Measurements from ENCODE around the gene PCDHA12.
"Not testable (repeated sequence)": the region's sequence is repeated elsewhere in the genome, so short reads cannot be mapped to it uniquely, and the experiment has no call there.

PCDHA12 gene

GRCh38 chr5:140855772-140856674 is 19.1 kb upstream of the PCDHA12 start, which contains the start of gene PCDHA10:
PCDHA10 (plus strand) TSS chr5:140855897; CDS start chr5:140856049, 152 bp downstream.
- no peak for DNase-seq (ENCODE audit: low read depth)
- H3K4me3 ChIP-seq (ENCODE audit: low read depth, low read length): no peak within 1 kb of the TSS

GRCh38 chr5:140857177-140857986 is 17.7 kb upstream of the PCDHA12 start:
- H3K4me3 ChIP-seq (ENCODE audit: low read depth, low read length): no peak overlapping the region

GRCh38 chr5:140857987-140858240 is 17.2 kb upstream of the PCDHA12 start:
- no peak overlapping the region for H3K4me3 ChIP-seq (ENCODE audit: low read depth, low read length)
- no peak for DNase-seq (ENCODE audit: low read depth)

More at GRCh38 chr5:140857177-140857986, 17.7 kb upstream of the PCDHA12 start:
- DNase-seq (ENCODE audit: low read depth): no peak

GRCh38 chr5:140862441-140863295 is 12.4 kb upstream of the PCDHA12 start:
- no peak overlapping the region for H3K4me3 ChIP-seq (ENCODE audit: low read depth, low read length)
- DNase-seq (ENCODE audit: low read depth): no peak

- H3K4me3 ChIP-seq (ENCODE audit: low read depth, low read length): no peak within 1 kb of the TSS
- no peak for DNase-seq (ENCODE audit: low read depth)
These were observed 6.2 kb upstream of the PCDHA12 start, which contains the start of gene PCDHA11 for GRCh38 chr5:140868721-140869554. PCDHA11 (plus strand) TSS chr5:140868957; CDS start chr5:140869104, 147 bp downstream.

GRCh38 chr5:140869555-140869886 is 5.6 kb upstream of the PCDHA12 start:
- no peak overlapping the region for H3K4me3 ChIP-seq (ENCODE audit: low read depth, low read length)
- no peak for DNase-seq (ENCODE audit: low read depth)

GRCh38 chr5:140870221-140871201 is 4.6 kb upstream of the PCDHA12 start:
- H3K4me3 ChIP-seq (ENCODE audit: low read depth, low read length): no peak overlapping the region
- DNase-seq (ENCODE audit: low read depth): no peak

GRCh38 chr5:140876541-140877261 is 1.6 kb downstream of the PCDHA12 start:
- DNase-seq (ENCODE audit: low read depth); H3K4me3 ChIP-seq (ENCODE audit: low read depth, low read length): not testable (repeated sequence)

- H3K4me3 ChIP-seq (ENCODE audit: low read depth, low read length): no peak overlapping the region
These were observed 2.1 kb downstream of the PCDHA12 start for GRCh38 chr5:140877262-140877581.

GRCh38 chr5:140881889-140882590 is 6.9 kb downstream of the PCDHA12 start, which contains the start of gene PCDHA13:
PCDHA13 (plus strand) TSS chr5:140882124; CDS start chr5:140882269, 145 bp downstream.
- no peak within 1 kb of the TSS for H3K4me3 ChIP-seq (ENCODE audit: low read depth, low read length)
- DNase-seq (ENCODE audit: low read depth): no peak

More at GRCh38 chr5:140877262-140877581, 2.1 kb downstream of the PCDHA12 start:
- no peak for DNase-seq (ENCODE audit: low read depth)

- H3K4me3 ChIP-seq (ENCODE audit: low read depth, low read length): no peak overlapping the region
- DNase-seq (ENCODE audit: low read depth): no peak
These were observed 7.4 kb downstream of the PCDHA12 start for GRCh38 chr5:140882591-140882899.

- DNase-seq (ENCODE audit: low read depth): no peak
- no peak overlapping the region for H3K4me3 ChIP-seq (ENCODE audit: low read depth, low read length)
These were observed 8.3 kb downstream of the PCDHA12 start for GRCh38 chr5:140883373-140883772.

- DNase-seq (ENCODE audit: low read depth): no peak
- H3K4me3 ChIP-seq (ENCODE audit: low read depth, low read length): no peak overlapping the region
These were observed 9.0 kb downstream of the PCDHA12 start for GRCh38 chr5:140883927-140884697.

- no peak overlapping the region for H3K4me3 ChIP-seq (ENCODE audit: low read depth, low read length)
- no peak for DNase-seq (ENCODE audit: low read depth)
These were observed 41.2 kb downstream of the PCDHA12 start for GRCh38 chr5:140916325-140916724.

GRCh38 chr5:140923601-140924000 is 48.5 kb downstream of the PCDHA12 start:
- no peak for DNase-seq (ENCODE audit: low read depth)
- H3K4me3 ChIP-seq (ENCODE audit: low read depth, low read length): no peak overlapping the region

Data from skeletal muscle cell (primary cell).